WTC11 (cell line): Measurements from ENCODE around the gene MYCBP2.

Experiments used
- CREB1 ChIP-seq: sonication (generic); formaldehyde crosslinking; IDR thresholded peaks from 2 replicates; pipeline ENCODE4 v1.8.0; 2023; ENCODE audit warnings: mild to moderate bottlenecking, missing genetic modification reagents
- E2F4 ChIP-seq: sonication (generic); formaldehyde crosslinking; IDR thresholded peaks from 2 replicates; pipeline ENCODE4 v1.8.1; 2022; ENCODE audit warnings: low read depth, mild to moderate bottlenecking, moderate library complexity, missing genetic modification reagents, borderline replicate concordance
- ESRRA ChIP-seq: sonication (generic); formaldehyde crosslinking; IDR thresholded peaks from 2 replicates; pipeline ENCODE4 v1.8.1; 2022; ENCODE audit warnings: mild to moderate bottlenecking, missing genetic modification reagents, borderline replicate concordance
- FOXJ3 ChIP-seq: sonication (generic); formaldehyde crosslinking; IDR thresholded peaks from 2 replicates; pipeline ENCODE4 v1.9.0; 2021; ENCODE audit warnings: missing genetic modification reagents, mild to moderate bottlenecking, borderline replicate concordance
- GABPB1 ChIP-seq: sonication (generic); formaldehyde crosslinking; IDR thresholded peaks from 2 replicates; pipeline ENCODE4 v1.8.1; 2023; ENCODE audit warnings: mild to moderate bottlenecking, missing genetic modification reagents
- NFYB ChIP-seq: sonication (generic); formaldehyde crosslinking; conservative IDR thresholded peaks from 2 replicates; pipeline ENCODE4 v1.8.0; 2022; ENCODE audit warnings: low read depth, missing genetic modification reagents
- SMAD3 ChIP-seq: sonication (generic); formaldehyde crosslinking; IDR thresholded peaks from 2 replicates; pipeline ENCODE4 v1.8.0; 2022; ENCODE audit warnings: missing genetic modification reagents, mild to moderate bottlenecking, borderline replicate concordance
- STAT6 ChIP-seq: sonication (generic); formaldehyde crosslinking; conservative IDR thresholded peaks from 2 replicates; pipeline ENCODE4 v1.8.1; 2023; ENCODE audit warnings: mild to moderate bottlenecking, low read depth, missing genetic modification reagents, moderate library complexity
- ZNF232 ChIP-seq: sonication (generic); formaldehyde crosslinking; IDR thresholded peaks from 2 replicates; pipeline ENCODE4 v1.8.0; 2022; ENCODE audit warnings: mild to moderate bottlenecking, missing genetic modification reagents
- TF ChIP-seq, protein P1 (sequence below): fragments of 200-600 bp; IDR thresholded peaks from 2 replicates; pipeline ENCODE4 v1.8.0; 2022; ENCODE audit warnings: antibody characterized with exemption
- TF ChIP-seq, protein P2 (sequence below): sonication (generic); formaldehyde crosslinking; IDR thresholded peaks from 2 replicates; pipeline ENCODE4 v1.8.1; 2023; ENCODE audit warnings: mild to moderate bottlenecking, missing genetic modification reagents, moderate library complexity
- TF ChIP-seq, protein P3 (sequence below): sonication (generic); formaldehyde crosslinking; IDR thresholded peaks from 2 replicates; pipeline ENCODE4 v1.8.0; 2022; ENCODE audit warnings: mild to moderate bottlenecking, missing genetic modification reagents

GRCh38 chr13:77118134-77118533, 208.8 kb downstream of the MYCBP2 start:
- TF ChIP-seq, protein P1, sequence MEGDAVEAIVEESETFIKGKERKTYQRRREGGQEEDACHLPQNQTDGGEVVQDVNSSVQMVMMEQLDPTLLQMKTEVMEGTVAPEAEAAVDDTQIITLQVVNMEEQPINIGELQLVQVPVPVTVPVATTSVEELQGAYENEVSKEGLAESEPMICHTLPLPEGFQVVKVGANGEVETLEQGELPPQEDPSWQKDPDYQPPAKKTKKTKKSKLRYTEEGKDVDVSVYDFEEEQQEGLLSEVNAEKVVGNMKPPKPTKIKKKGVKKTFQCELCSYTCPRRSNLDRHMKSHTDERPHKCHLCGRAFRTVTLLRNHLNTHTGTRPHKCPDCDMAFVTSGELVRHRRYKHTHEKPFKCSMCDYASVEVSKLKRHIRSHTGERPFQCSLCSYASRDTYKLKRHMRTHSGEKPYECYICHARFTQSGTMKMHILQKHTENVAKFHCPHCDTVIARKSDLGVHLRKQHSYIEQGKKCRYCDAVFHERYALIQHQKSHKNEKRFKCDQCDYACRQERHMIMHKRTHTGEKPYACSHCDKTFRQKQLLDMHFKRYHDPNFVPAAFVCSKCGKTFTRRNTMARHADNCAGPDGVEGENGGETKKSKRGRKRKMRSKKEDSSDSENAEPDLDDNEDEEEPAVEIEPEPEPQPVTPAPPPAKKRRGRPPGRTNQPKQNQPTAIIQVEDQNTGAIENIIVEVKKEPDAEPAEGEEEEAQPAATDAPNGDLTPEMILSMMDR: no peak
- no peak for TF ChIP-seq CREB1
- TF ChIP-seq STAT6 (CRISPR knock-in tag): no peak
- no peak for TF ChIP-seq ESRRA (CRISPR knock-in tag)
- no peak for TF ChIP-seq ZNF232 (CRISPR knock-in tag)
- TF ChIP-seq, protein P2, sequence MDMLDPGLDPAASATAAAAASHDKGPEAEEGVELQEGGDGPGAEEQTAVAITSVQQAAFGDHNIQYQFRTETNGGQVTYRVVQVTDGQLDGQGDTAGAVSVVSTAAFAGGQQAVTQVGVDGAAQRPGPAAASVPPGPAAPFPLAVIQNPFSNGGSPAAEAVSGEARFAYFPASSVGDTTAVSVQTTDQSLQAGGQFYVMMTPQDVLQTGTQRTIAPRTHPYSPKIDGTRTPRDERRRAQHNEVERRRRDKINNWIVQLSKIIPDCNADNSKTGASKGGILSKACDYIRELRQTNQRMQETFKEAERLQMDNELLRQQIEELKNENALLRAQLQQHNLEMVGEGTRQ (CRISPR knock-in tag): no peak
- no peak for TF ChIP-seq SMAD3 (CRISPR knock-in tag)
- TF ChIP-seq FOXJ3 (CRISPR knock-in tag): no peak
- TF ChIP-seq E2F4: no peak
- TF ChIP-seq, protein P3, sequence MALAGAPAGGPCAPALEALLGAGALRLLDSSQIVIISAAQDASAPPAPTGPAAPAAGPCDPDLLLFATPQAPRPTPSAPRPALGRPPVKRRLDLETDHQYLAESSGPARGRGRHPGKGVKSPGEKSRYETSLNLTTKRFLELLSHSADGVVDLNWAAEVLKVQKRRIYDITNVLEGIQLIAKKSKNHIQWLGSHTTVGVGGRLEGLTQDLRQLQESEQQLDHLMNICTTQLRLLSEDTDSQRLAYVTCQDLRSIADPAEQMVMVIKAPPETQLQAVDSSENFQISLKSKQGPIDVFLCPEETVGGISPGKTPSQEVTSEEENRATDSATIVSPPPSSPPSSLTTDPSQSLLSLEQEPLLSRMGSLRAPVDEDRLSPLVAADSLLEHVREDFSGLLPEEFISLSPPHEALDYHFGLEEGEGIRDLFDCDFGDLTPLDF (CRISPR knock-in tag): no peak
- no peak for TF ChIP-seq NFYB
- no peak for TF ChIP-seq GABPB1 (CRISPR knock-in tag)
